Astrocyte of the spinal cord (primary cell): Measurements from ENCODE around the gene B3GLCT.
"Not testable (repeated sequence)": the region's sequence is repeated elsewhere in the genome, so short reads cannot be mapped to it uniquely, and the experiment has no call there.

ENCODE experiments used
- DNase-seq: peaks from one replicate; pipeline ENCODE4 v3.0.0; 2011; ENCODE audit warnings: low read depth, low spot score
- H3K4me3 ChIP-seq: 2 replicates; pipeline ENCODE4 v1.5.1; 2011; ENCODE audit warnings: low read depth, mild to moderate bottlenecking, low read length, moderate library complexity
- CTCF ChIP-seq: IDR thresholded peaks from 2 replicates; pipeline ENCODE4 v1.5.1; 2012; ENCODE audit warnings: low read depth, mild to moderate bottlenecking, low read length, inconsistent platforms
- in situ Hi-C: cut with HindIII; loops from 2 replicates; pipeline ENCODE4 v1.10.0; 2017; ENCODE audit warnings: low sequenced_read_pairs

B3GLCT gene

GRCh38 chr13:31334994-31335557, 135.3 kb downstream of the B3GLCT start:
- no peak overlapping the region for H3K4me3 ChIP-seq
- in situ Hi-C loops: no loop called here
- DNase-seq: no peak

GRCh38 chr13:31339616-31340015, 139.8 kb downstream of the B3GLCT start:
- H3K4me3 ChIP-seq, DNase-seq, in situ Hi-C loops: not testable (repeated sequence)

More at GRCh38 chr13:31334994-31335557, 135.3 kb downstream of the B3GLCT start:
- TF ChIP-seq CTCF: no peak

- DNase-seq, H3K4me3 ChIP-seq, in situ Hi-C loops: not testable (repeated sequence)
Observed at GRCh38 chr13:31340848-31341247, 141.1 kb downstream of the B3GLCT start.

DNA sequence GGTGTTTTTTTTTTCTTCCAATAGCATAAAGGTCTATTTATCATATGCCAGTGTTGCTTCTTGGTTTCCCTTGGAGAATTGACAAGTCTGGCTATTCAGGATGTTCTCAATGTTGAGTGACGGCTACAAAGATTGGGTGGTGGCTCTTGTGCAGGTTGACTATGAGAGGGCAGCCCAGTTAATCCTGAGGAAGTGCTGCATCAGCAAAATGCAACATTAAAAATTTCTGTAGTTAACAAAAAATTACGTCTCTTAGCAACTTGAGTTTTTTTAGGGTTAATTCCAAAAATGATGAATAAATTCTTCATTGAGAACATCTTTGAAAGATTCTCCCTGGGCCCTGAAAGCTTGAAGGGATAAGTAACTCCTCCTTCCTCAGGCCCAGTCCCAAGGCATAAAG, 147.1 kb downstream of the B3GLCT start:
- TF ChIP-seq CTCF: no peak
- in situ Hi-C loops: no loop called here
- no peak overlapping the region for H3K4me3 ChIP-seq
- no peak for DNase-seq

DNA sequence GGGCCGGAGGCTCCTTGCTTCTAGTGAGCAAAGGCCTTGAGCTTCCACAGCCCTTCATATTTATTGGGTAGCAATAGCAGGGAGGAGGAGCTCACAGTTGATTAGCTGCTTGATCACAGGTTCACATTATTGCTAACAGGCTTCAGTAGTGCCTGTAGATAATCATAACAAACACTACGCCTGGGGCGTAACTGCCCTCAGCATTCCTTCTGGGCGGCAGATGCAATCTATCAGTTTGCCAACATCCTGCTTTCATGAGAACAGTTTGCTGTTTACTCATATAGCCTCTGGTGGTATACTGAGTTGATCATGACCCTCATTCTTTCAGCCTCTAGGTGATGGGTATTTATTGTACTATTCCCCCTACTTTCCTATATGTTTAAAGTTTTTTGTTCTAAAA, 149.4 kb downstream of the B3GLCT start:
- TF ChIP-seq CTCF: no peak
- in situ Hi-C loops: no loop called here
- H3K4me3 ChIP-seq: no peak overlapping the region

GRCh38 chr13:31350560-31350959, 150.8 kb downstream of the B3GLCT start:
- in situ Hi-C loops: no loop called here
- no peak overlapping the region for H3K4me3 ChIP-seq
- TF ChIP-seq CTCF: no peak
- no peak for DNase-seq

More for the DNA sequence above, 149.4 kb downstream of the B3GLCT start:
- DNase-seq: no peak

GRCh38 chr13:31351376-31351775, 151.6 kb downstream of the B3GLCT start:
- DNase-seq: no peak
- in situ Hi-C loops: no loop called here
- H3K4me3 ChIP-seq: no peak overlapping the region
- TF ChIP-seq CTCF: no peak

DNA sequence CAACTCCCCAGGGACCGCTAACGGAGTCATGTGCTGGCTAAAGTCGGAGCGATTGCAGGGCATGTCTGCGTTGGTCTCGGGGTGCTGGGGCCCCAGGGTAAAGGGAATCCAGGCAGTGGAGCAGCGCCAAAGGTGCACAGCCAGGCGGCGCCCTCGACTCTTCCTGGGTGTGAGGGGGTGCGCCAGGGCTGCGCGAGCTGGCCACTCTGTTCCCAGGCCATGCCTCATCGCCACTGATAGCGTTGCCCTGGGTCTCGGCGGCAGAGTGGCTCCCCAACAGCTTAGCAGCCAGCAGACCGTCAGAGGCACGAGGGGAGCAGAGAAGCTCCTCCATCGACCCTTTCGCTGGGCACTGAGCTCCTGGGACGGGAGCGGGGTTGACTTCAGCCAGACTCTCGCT, 152.7 kb downstream of the B3GLCT start:
- in situ Hi-C loops: no loop called here
- no peak for TF ChIP-seq CTCF
- no peak overlapping the region for H3K4me3 ChIP-seq
- DNase-seq: no peak
